Measurements from ENCODE around the gene PTCH1. TPM values are rescaled to one million over a fixed set of nuclear protein-coding genes. Genes with fewer than 3 reads are reported as not detected.

PTCH1 gene
- total RNA-seq, 2 experiments from 2014 or later: 5.4 to 7.3 TPM

GRCh38 chr9:95407524-95407923 is 109.2 kb downstream of the PTCH1 start:
- ATAC-seq (no peak), DNase-seq (no peak)
- Mint-ChIP-seq H3K4me1 (ENCODE audit: low read depth) (peaks cover 2% of the 10 kb centered on the region), H3K4me3 (no peak overlapping the region), H3K9me3 (no peaks in the 10 kb centered on the region), H3K27ac (no peak overlapping the region), H3K27me3 (peaks cover 6% of the 10 kb centered on the region), H3K36me3 (ENCODE audit: low read depth) (no peaks in the 10 kb centered on the region)
- ChIA-PET CTCF (no interaction called here), POLR2A (no interaction called here)
- intact Hi-C loops (cut with micrococcal nuclease): no loop called here
- peak; percentile 22 for TF ChIP-seq CTCF (IDR thresholded peaks at IDR 0.05)

GRCh38 chr9:95406121-95406520 is 110.7 kb downstream of the PTCH1 start:
- no peak overlapping the region for H3K27ac Mint-ChIP-seq
- ATAC-seq (no peak), DNase-seq (no peak)
- H3K4me3 Mint-ChIP-seq: no peak overlapping the region
- TF ChIP-seq CTCF (IDR thresholded peaks at IDR 0.05): no peak
- ChIA-PET POLR2A (no interaction called here), CTCF (no interaction called here)
- no peaks in the 10 kb centered on the region for H3K9me3 Mint-ChIP-seq
- H3K36me3 Mint-ChIP-seq (ENCODE audit: low read depth): no peaks in the 10 kb centered on the region
- H3K27me3 Mint-ChIP-seq: peaks cover 6% of the 10 kb centered on the region
- intact Hi-C loops (cut with micrococcal nuclease): no loop called here
- H3K4me1 Mint-ChIP-seq (ENCODE audit: low read depth): peaks cover 2% of the 10 kb centered on the region

- TF ChIP-seq CTCF (IDR thresholded peaks at IDR 0.05): no peak
- H3K4me1 Mint-ChIP-seq (ENCODE audit: low read depth): no peaks in the 10 kb centered on the region
- CTCF ChIA-PET: no interaction called here
- intact Hi-C loops (cut with micrococcal nuclease): no loop called here
- no peak overlapping the region for H3K27ac Mint-ChIP-seq
- peaks cover 2% of the 10 kb centered on the region for H3K36me3 Mint-ChIP-seq (ENCODE audit: low read depth)
- no peak overlapping the region for H3K4me3 Mint-ChIP-seq
- H3K27me3 Mint-ChIP-seq: peaks cover 8% of the 10 kb centered on the region
- peaks cover 7% of the 10 kb centered on the region for H3K9me3 Mint-ChIP-seq
- no peak for ATAC-seq
- POLR2A ChIA-PET: no interaction called here
- DNase-seq: no peak
These were observed 117.5 kb downstream of the PTCH1 start for GRCh38 chr9:95399261-95399660.

Other genes starting within 250 kb of the PTCH1 start
- gene FANCC, start 199.3 kb downstream of the PTCH1 start, total RNA-seq: 10 to 100 TPM; 11.5 to 12.4 TPM

Measured in activated CD8-positive, alpha-beta T cell treated with anti-CD3 and anti-CD28 coated beads for 36 hours (primary cell).